OCI-LY1 (cell line): ENCODE measurements around the gene PAX2.

ENCODE experiments used
- H2AFZ ChIP-seq: fragments of 200-600 bp; sonication (generic), shearing (Covaris generic); 2 replicates; pipeline ENCODE4 v1.6.0; 2014; ENCODE audit warnings: antibody characterized with exemption, mild to moderate bottlenecking, low read length
- H3F3A ChIP-seq: fragments of 200-600 bp; sonication (generic), shearing (Covaris generic); 2 replicates; pipeline ENCODE4 v1.6.0; 2014; ENCODE audit warnings: mild to moderate bottlenecking, antibody characterized with exemption, low read length, moderate library complexity; ENCODE audit not compliant: insufficient read depth
- H3K27ac ChIP-seq: fragments of 200-600 bp; sonication (generic); 2 replicates; pipeline ENCODE4 v1.5.1; 2014; ENCODE audit warnings: low read length, mixed run types, mild to moderate bottlenecking, low read depth; ENCODE audit not compliant: poor library complexity, severe bottlenecking
- H3K27me3 ChIP-seq: fragments of 200-600 bp; sonication (generic); 2 replicates; pipeline ENCODE4 v1.6.0; 2014; ENCODE audit warnings: antibody characterized with exemption, mild to moderate bottlenecking, low read length, moderate library complexity; ENCODE audit not compliant: insufficient read depth
- H3K36me3 ChIP-seq: fragments of 200-600 bp; sonication (generic); 2 replicates; pipeline ENCODE4 v1.6.1; 2014; ENCODE audit warnings: mild to moderate bottlenecking, antibody characterized with exemption, low read length, moderate library complexity, mixed read lengths; ENCODE audit not compliant: insufficient read depth
- H3K4me1 ChIP-seq: fragments of 200-600 bp; sonication (generic); 2 replicates; pipeline ENCODE4 v1.5.1; 2014; ENCODE audit warnings: mild to moderate bottlenecking, low read length, moderate library complexity; ENCODE audit not compliant: insufficient read depth, severe bottlenecking
- H3K4me2 ChIP-seq: fragments of 200-600 bp; sonication (generic), shearing (Covaris generic); 2 replicates; pipeline ENCODE4 v1.6.1; 2014; ENCODE audit warnings: low read length
- H3K4me3 ChIP-seq: fragments of 200-600 bp; sonication (generic); 2 replicates; pipeline ENCODE4 v1.5.1; 2014; ENCODE audit warnings: low read length, low read depth, mild to moderate bottlenecking, mixed read lengths; ENCODE audit not compliant: poor library complexity, severe bottlenecking
- H3K79me2 ChIP-seq: fragments of 200-600 bp; shearing (Covaris generic); 2 replicates; pipeline ENCODE4 v1.6.1; 2016; ENCODE audit warnings: mixed run types, low read length, mixed read lengths; ENCODE audit not compliant: insufficient read depth
- H3K9ac ChIP-seq: fragments of 200-600 bp; sonication (generic), shearing (Covaris generic); 2 replicates; pipeline ENCODE4 v1.6.1; 2014; ENCODE audit warnings: mild to moderate bottlenecking, low read length, mixed read lengths
- H3K9me2 ChIP-seq: fragments of 200-600 bp; sonication (generic), shearing (Covaris generic); 2 replicates; pipeline ENCODE4 v1.6.1; 2014; ENCODE audit warnings: low read depth, mild to moderate bottlenecking, low read length, mixed read lengths
- H3K9me3 ChIP-seq: fragments of 200-600 bp; shearing (Covaris generic); 2 replicates; pipeline ENCODE4 v1.6.1; 2014; ENCODE audit warnings: low read length, mixed read lengths
- H4K20me1 ChIP-seq: fragments of 200-600 bp; sonication (generic), shearing (Covaris generic); 2 replicates; pipeline ENCODE4 v1.6.0; 2016; ENCODE audit warnings: mild to moderate bottlenecking, low read length; ENCODE audit not compliant: insufficient read depth
- EZH2 ChIP-seq: fragments of 200-600 bp; sonication (generic), shearing (Covaris generic); IDR thresholded peaks from 2 replicates; pipeline ENCODE4 v1.8.0; 2017; ENCODE audit warnings: borderline replicate concordance, mixed run types, mild to moderate bottlenecking, antibody characterized with exemption, low read length, moderate library complexity, mixed read lengths
- TF ChIP-seq, protein P1 (sequence below): fragments of 200-600 bp; sonication (generic), shearing (Covaris generic); IDR thresholded peaks from 2 replicates; pipeline ENCODE4 v1.5.1; 2017; ENCODE audit warnings: mild to moderate bottlenecking, antibody characterized with exemption, low read length, moderate library complexity, mixed read lengths

The PAX2 gene

GRCh38 chr10:100744136-100744986, 1.0 kb upstream of the PAX2 start:
- no peak overlapping the region for H2AFZ ChIP-seq
- H3K4me2 ChIP-seq: no peak overlapping the region

DNA sequence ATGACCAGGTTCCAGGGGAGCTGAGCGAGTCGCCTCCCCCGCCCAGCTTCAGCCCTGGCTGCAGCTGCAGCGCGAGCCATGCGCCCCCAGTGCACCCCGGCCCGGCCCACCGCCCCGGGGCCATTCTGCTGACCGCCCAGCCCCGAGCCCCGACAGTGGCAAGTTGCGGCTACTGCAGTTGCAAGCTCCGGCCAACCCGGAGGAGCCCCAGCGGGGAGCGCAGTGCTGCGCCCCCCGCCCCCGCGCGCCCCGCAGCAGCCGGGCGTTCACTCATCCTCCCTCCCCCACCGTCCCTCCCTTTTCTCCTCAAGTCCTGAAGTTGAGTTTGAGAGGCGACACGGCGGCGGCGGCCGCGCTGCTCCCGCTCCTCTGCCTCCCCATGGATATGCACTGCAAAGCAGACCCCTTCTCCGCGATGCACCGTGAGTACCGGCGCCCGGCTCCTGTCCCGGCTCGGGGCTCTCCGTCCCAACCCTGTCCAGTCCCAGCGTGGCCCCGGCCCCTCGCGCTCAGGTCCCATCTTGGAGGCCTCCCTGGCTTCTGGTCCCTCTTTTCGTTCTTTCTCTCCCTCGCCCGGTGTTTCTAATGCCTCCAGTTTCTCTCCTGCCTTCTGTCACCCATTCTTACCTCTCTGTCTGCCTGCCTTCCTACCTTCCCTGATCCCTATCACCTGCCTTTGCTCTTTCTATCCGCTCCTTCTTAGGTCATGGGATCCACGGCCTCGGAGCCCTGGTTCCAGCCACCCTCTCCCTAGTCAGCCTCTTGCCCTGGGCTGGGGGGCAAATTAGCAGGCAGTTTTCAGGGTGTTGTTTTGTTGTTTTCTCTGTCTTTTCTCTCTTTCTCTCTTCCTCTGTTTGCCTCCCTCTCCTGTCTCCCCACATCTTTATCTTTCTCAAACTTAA, 751 bp downstream of the PAX2 start:
- no peaks in the 10 kb centered on the region for H4K20me1 ChIP-seq
- H3K79me2 ChIP-seq: no peaks in the 10 kb centered on the region
- TF ChIP-seq EZH2: no peak
- TF ChIP-seq, protein P1, sequence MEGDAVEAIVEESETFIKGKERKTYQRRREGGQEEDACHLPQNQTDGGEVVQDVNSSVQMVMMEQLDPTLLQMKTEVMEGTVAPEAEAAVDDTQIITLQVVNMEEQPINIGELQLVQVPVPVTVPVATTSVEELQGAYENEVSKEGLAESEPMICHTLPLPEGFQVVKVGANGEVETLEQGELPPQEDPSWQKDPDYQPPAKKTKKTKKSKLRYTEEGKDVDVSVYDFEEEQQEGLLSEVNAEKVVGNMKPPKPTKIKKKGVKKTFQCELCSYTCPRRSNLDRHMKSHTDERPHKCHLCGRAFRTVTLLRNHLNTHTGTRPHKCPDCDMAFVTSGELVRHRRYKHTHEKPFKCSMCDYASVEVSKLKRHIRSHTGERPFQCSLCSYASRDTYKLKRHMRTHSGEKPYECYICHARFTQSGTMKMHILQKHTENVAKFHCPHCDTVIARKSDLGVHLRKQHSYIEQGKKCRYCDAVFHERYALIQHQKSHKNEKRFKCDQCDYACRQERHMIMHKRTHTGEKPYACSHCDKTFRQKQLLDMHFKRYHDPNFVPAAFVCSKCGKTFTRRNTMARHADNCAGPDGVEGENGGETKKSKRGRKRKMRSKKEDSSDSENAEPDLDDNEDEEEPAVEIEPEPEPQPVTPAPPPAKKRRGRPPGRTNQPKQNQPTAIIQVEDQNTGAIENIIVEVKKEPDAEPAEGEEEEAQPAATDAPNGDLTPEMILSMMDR: no peak
- H3F3A ChIP-seq: no peaks in the 10 kb centered on the region
- no peak overlapping the region for H3K4me2 ChIP-seq
- no peaks in the 10 kb centered on the region for H3K36me3 ChIP-seq
- H2AFZ ChIP-seq: no peak overlapping the region
- no peak overlapping the region for H3K4me3 ChIP-seq
- no peaks in the 10 kb centered on the region for H3K4me1 ChIP-seq
- no peaks in the 10 kb centered on the region for H3K9me3 ChIP-seq
- H3K9ac ChIP-seq: no peak overlapping the region
- H3K27ac ChIP-seq: no peak overlapping the region
- no peaks in the 10 kb centered on the region for H3K27me3 ChIP-seq
- no peaks in the 10 kb centered on the region for H3K9me2 ChIP-seq

More at GRCh38 chr10:100744136-100744986, 1.0 kb upstream of the PAX2 start:
- Histone ChIP-seq H3K9me2 (no peaks in the 10 kb centered on the region), H3K9ac (no peak overlapping the region), H3K4me1 (no peaks in the 10 kb centered on the region), H3F3A (no peaks in the 10 kb centered on the region), H3K4me3 (no peak overlapping the region), H3K27me3 (no peaks in the 10 kb centered on the region), H3K9me3 (no peaks in the 10 kb centered on the region), H3K27ac (no peak overlapping the region), H3K79me2 (no peaks in the 10 kb centered on the region), H4K20me1 (no peaks in the 10 kb centered on the region), H3K36me3 (no peaks in the 10 kb centered on the region)
- TF ChIP-seq, protein P1: no peak
- TF ChIP-seq EZH2: no peak

- Histone ChIP-seq H3K4me2 (no peak overlapping the region), H2AFZ (no peak overlapping the region), H3K79me2 (no peaks in the 10 kb centered on the region), H3K4me3 (no peak overlapping the region), H3K9ac (no peak overlapping the region), H3K4me1 (no peaks in the 10 kb centered on the region), H3K9me2 (no peaks in the 10 kb centered on the region), H3F3A (no peaks in the 10 kb centered on the region), H3K36me3 (no peaks in the 10 kb centered on the region), H3K9me3 (no peaks in the 10 kb centered on the region), H4K20me1 (no peaks in the 10 kb centered on the region), H3K27ac (no peak overlapping the region), H3K27me3 (no peaks in the 10 kb centered on the region)
- no peak for TF ChIP-seq EZH2
- TF ChIP-seq, protein P1: no peak
Measured at GRCh38 chr10:100746784-100747455, 1.5 kb downstream of the PAX2 start.
